Fibroblast of lung (primary cell): ENCODE data around the gene CHTF8.

Experiments
- CTCF ChIP-seq, 2 donors: IDR thresholded peaks in 1 of 2; conservative IDR thresholded peaks in 1 of 2; 1 replicate in 1 of 2; 2 replicates in 1 of 2; pipeline ENCODE4 v1.5.1; 2011 to 2012; ENCODE audit warnings: low read length in 2 of 2, control low read depth in 1 of 2, inconsistent platforms in 1 of 2, low read depth in 1 of 2, mild to moderate bottlenecking in 1 of 2
- EZH2 ChIP-seq: IDR thresholded peaks from 2 replicates; pipeline ENCODE4 v1.5.1; 2012; ENCODE audit warnings: low read length, control low read depth, mild to moderate bottlenecking; ENCODE audit errors: missing control alignments

GRCh38 chr16:69116906-69117305, 15.5 kb downstream of the CHTF8 start:
- TF ChIP-seq EZH2 (no peak), CTCF (conservative IDR thresholded peaks at IDR 0.05 in 1 of 2, IDR thresholded peaks at IDR 0.05 in 1 of 2; ENCODE audit: low read depth in 1 of 2, low read length in 2 of 2) (no peak)
